Hematopoietic multipotent progenitor cell (in vitro differentiated cells): ENCODE results near the gene ASPG. TPM values are rescaled to one million over a fixed set of nuclear protein-coding genes. Genes with fewer than 3 reads are reported as not detected.
A peak's percentile ranks its signal among the peaks of the same experiment; 100 is the strongest.

Experiments
- DNase-seq, 3 donors: peaks; one replicate each; pipeline ENCODE4 v3.0.0-alpha.2; 2011 to 2015; ENCODE audit warnings: low read depth in 2 of 3, low spot score in 2 of 3
- total RNA-seq: library from RNA; depleted of rRNA; stranded (reverse); fragments of >200 nt; gene quantifications from one replicate; pipeline ENCODE4 v1.2.3, GENCODE V29; 2012

Gene ASPG
- total RNA-seq, 1 donor: under 0.01 TPM

GRCh38 chr14:104134061-104134965 is 48.8 kb downstream of the ASPG start:
- no peak for DNase-seq

- peak in 2 of 3 donors; percentile 39 to 50 for DNase-seq
Observed at GRCh38 chr14:104135121-104135903, 49.8 kb downstream of the ASPG start.

GRCh38 chr14:104135904-104136471 is 50.5 kb downstream of the ASPG start:
- DNase-seq: no peak

- DNase-seq: no peak
Observed at GRCh38 chr14:104136472-104137296, 51.2 kb downstream of the ASPG start.

- peak; percentile 41 to 55 (median 43) for DNase-seq
Observed at GRCh38 chr14:104137297-104138097, 52.0 kb downstream of the ASPG start.

- peak in 1 of 3 donors; percentile 28 for DNase-seq
Observed at GRCh38 chr14:104138098-104138717, 52.7 kb downstream of the ASPG start, which contains the start of gene KIF26A. KIF26A (plus strand) TSS chr14:104138587; CDS start chr14:104138723, 136 bp downstream.

GRCh38 chr14:104138718-104139459 is 53.4 kb downstream of the ASPG start:
- no peak for DNase-seq

- DNase-seq: no peak
Observed at GRCh38 chr14:104139460-104140212, 54.1 kb downstream of the ASPG start.

- no peak for DNase-seq
Observed at GRCh38 chr14:104140213-104140462, 54.6 kb downstream of the ASPG start.

GRCh38 chr14:104140463-104141331 is 55.2 kb downstream of the ASPG start:
- no peak for DNase-seq

GRCh38 chr14:104141621-104142091 is 56.2 kb downstream of the ASPG start:
- DNase-seq: no peak

- DNase-seq: no peak
Observed at GRCh38 chr14:104142136-104142945, 56.8 kb downstream of the ASPG start.

- DNase-seq: no peak
Observed at GRCh38 chr14:104142946-104143470, 57.5 kb downstream of the ASPG start.

- no peak for DNase-seq
Observed at GRCh38 chr14:104143521-104144452, 58.3 kb downstream of the ASPG start.

GRCh38 chr14:104144453-104144790 is 58.9 kb downstream of the ASPG start:
- DNase-seq: no peak
